RWPE1 (cell line): Measurements from ENCODE around the gene SEC31A.
A peak's percentile ranks its signal among the peaks of the same experiment; 100 is the strongest.

Experiments used
- CTCF ChIA-PET: fragments of 350-600 bp; sonication (Branson Sonifier 250); formaldehyde crosslinking; extraction: SDS; loops from one replicate; lab custom pipeline; 2021; lab: Yijun Ruan, JAX
- POLR2A ChIA-PET: fragments of 400-600 bp; formaldehyde crosslinking; extraction: SDS; loops from one replicate; lab custom pipeline; 2020; ENCODE audit warnings: antibody characterized with exemption; ENCODE audit not compliant: low non-redundant PET; lab: Yijun Ruan, JAX
- DNase-seq: peaks from one replicate; pipeline ENCODE4 v3.0.0; 2012; ENCODE audit warnings: low spot score
- H3K27ac ChIP-seq: fragments of 450-650 bp; 2 replicates; pipeline ENCODE4 v1.5.1; 2017
- TF ChIP-seq, protein P1 (sequence below): fragments of 450-650 bp; conservative IDR thresholded peaks from 2 replicates; pipeline ENCODE4 v1.5.1; 2017; ENCODE audit warnings: low read depth, mild to moderate bottlenecking

The SEC31A gene

DNA sequence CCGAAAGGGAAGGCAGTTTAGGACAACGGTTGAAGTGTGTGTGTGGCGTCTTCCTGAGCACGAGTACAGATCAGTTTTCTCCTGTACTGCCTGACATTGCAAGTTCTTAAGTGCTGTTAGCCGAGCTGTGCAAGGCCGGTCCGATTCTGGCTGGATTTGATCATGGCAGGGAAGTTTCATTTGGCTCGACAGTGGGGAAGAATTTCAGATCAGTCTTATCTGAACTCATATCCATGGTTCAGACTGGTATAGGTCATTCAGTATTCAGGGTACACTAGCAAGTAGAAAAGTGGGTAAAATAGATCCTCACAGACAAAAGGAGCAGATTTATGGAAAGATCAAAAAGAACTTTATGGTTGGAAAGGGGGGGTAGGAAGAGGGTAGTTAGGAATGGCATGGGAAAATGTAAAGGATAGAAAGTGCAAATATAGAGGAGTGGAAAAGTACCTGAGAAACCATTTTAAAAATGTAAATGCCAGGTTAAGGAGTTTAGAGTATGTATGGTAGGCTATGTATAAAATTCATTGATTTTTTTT is 10.3 kb upstream of the SEC31A start:
- no peak for DNase-seq
- ChIA-PET CTCF (no interaction called here), POLR2A (interaction anchor here (1.1 kb wide), 1 partner anchor 112 kb away, joined by 3 read pairs; no protein-coding TSS in a partner anchor)
- H3K27ac ChIP-seq: peak overlapping the region; percentile 99
- TF ChIP-seq, protein P1, sequence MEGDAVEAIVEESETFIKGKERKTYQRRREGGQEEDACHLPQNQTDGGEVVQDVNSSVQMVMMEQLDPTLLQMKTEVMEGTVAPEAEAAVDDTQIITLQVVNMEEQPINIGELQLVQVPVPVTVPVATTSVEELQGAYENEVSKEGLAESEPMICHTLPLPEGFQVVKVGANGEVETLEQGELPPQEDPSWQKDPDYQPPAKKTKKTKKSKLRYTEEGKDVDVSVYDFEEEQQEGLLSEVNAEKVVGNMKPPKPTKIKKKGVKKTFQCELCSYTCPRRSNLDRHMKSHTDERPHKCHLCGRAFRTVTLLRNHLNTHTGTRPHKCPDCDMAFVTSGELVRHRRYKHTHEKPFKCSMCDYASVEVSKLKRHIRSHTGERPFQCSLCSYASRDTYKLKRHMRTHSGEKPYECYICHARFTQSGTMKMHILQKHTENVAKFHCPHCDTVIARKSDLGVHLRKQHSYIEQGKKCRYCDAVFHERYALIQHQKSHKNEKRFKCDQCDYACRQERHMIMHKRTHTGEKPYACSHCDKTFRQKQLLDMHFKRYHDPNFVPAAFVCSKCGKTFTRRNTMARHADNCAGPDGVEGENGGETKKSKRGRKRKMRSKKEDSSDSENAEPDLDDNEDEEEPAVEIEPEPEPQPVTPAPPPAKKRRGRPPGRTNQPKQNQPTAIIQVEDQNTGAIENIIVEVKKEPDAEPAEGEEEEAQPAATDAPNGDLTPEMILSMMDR: no peak

DNA sequence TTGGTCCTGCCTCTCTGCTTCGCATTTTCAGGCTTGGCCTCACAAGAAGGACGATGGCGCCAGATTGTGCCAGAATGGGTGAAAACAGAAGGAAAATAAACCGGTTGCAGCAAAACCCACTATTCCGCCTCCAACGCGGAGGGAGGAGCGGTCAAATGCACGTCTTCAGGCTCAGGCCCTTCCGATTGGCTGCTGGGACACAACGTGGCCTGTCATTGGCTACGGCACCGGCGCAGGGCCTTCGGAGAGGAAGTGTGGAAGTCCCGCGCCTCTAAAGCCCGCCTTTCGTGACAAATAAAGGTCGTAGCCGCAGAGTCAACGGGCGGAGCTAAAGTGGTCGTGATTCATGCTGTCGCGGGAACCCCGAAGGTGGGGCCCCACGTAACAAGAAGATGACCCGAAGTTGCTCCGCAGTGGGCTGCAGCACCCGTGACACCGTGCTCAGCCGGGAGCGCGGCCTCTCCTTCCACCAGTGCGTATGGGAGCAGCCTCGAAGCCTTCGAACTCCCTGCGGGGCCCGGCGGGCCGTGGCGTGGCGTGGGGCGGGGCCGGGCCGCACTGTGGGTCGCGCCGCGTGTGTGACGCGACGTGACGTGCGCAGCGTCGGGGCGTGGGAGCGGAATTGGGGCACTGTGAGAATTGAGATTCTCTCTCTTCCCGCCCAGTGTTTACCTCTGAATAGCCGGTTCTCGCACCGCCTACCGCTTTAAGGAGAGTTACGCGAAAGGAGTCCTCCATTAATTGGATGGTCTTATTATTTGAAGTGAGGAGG is 9.6 kb upstream of the SEC31A start, which contains the start of gene THAP9:
THAP9 (plus strand) TSS at position 325 of the 772 bp plus-strand sequence; CDS start at position 393, 68 bp downstream.
- POLR2A ChIA-PET: interaction anchor here (1.1 kb wide), 1 partner anchor 113 kb away, joined by 3 read pairs; no protein-coding TSS in a partner anchor
- CTCF ChIA-PET: interaction anchor here (0.6 kb wide), 1 partner anchor 111 kb away, joined by 5 read pairs; no protein-coding TSS in a partner anchor

DNA sequence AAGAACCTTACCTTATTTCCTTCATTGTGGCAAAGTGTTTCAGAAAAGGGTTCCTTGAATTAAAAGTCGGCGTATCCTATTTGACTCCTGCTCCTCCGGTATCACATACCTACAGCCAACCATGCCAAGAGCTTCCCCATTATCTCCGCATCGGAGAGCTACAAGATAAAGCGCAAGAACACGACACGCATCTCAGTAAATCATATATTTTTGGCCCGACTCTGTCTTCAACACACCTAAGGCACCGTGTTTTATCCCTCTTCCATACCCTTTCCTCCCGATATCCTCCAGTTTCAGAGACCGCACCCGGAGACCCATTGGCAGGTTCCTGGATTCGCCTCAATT is 9.1 kb upstream of the SEC31A start:
- DNase-seq: no peak
- TF ChIP-seq, protein P1: no peak
- CTCF ChIA-PET: interaction anchor here (0.6 to 0.8 kb wide), 2 partner anchors 111 to 382 kb away, joined by 4 to 5 read pairs; no protein-coding TSS in a partner anchor
- POLR2A ChIA-PET: interaction anchor here (0.7 to 1.1 kb wide), 2 partner anchors 113 to 380 kb away, joined by 3 read pairs; no protein-coding TSS in a partner anchor
- H3K27ac ChIP-seq: peak overlapping the region; percentile 99

More for the DNA sequence above, 9.6 kb upstream of the SEC31A start, which contains the start of gene THAP9:
- TF ChIP-seq, protein P1: no peak
- DNase-seq: peak; percentile 94
- peak within 1 kb of the TSS; percentile 99 for H3K27ac ChIP-seq

DNA sequence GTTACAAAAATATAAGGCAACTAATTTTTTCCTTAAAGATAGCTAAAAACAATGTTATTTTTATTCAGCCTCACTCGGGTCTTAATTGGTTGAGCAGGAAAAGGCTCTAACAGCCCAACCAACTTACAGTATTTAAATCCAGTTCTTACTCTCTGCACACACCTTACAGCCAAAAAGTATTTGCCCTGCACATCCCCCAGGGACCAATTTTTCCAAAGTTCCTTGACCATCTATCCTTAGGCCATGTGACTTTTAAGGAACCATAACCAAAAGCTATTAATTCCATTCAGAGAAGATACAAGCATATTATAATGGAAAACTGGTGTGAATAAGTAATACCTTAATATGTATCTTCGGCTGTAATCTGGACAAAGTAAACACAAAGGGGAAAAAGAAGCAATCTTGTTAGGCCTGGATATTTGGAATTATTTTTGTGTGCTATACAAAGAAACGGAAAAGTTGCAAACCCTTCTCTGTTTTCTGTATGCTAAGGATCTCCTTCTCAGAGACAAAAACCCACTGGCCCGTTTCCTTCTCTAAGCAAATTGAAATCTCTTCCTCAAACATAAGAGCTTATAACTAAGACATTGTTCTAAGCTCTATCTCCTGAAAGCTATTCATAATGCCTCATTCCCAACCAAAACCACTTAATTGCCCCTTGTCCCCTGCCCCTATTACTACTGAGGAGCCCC is 8.6 kb upstream of the SEC31A start:
- peak overlapping the region; percentile 99 for H3K27ac ChIP-seq
- ChIA-PET POLR2A (interaction anchor here (0.7 kb wide), 1 partner anchor 381 kb away, joined by 3 read pairs; no protein-coding TSS in a partner anchor), CTCF (interaction anchor here (0.6 to 0.9 kb wide), 5 partner anchors 13 to 383 kb away, joined by 3 to 5 read pairs (median 3); no protein-coding TSS in a partner anchor)
- TF ChIP-seq, protein P1: no peak
- no peak for DNase-seq

DNA sequence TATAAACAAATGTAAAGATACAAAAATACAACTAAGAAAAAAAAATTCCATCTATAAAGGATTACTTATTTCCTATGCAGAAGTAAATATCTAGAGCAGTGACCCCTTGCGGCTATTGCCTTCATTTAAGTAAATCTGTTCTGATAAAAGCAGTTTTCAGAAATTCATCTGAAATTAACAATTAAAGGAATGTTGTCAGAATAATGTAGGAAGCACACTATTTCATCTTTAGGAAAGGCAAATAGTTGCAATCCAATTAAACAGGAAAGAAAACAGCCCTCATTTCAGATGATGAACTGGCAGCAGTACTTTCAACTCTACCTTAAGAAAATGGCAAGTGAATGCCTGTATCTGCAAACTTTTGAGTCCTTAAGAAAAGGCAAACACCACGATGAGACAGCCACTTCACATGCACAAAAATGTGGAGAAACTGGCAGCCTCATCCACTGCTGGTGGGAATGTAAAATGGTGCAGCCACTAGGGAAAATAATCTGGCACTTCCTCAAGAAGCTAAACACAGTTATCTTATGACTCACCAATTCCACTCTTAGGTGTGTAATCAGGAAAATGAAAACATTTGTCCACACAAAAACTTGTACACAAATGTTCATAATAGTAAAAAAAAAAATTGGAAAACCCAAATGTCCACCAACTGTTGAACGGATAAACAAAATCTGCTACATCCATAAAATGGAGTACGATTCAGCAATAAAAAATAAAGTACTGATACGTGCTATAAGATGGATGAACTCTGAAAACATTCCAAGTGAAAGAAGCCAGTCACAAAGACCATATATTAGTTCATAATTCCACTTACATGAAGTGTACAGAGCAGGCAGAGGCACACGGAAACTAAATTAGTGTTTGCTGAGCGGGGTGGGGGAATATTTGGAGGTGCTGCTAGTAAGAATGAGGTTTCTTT is 7.6 kb upstream of the SEC31A start:
- TF ChIP-seq, protein P1: peak; percentile 75
- no peak overlapping the region for H3K27ac ChIP-seq
- CTCF ChIA-PET: interaction anchor here (0.5 to 0.9 kb wide), 5 partner anchors 12 to 209 kb away, joined by 3 to 6 read pairs (median 3); no protein-coding TSS in a partner anchor
- POLR2A ChIA-PET: no interaction called here
- DNase-seq: no peak
